Iris pigment epithelial cell (primary cell): ENCODE data around the gene ZNF839.

Experiments used
- DNase-seq: peaks from one replicate; pipeline ENCODE4 v3.0.0-alpha.2; 2011; ENCODE audit warnings: low read depth

Gene ZNF839

GRCh38 chr14:102387086-102387485 is 67.5 kb downstream of the ZNF839 start:
- no peak for DNase-seq

GRCh38 chr14:102389246-102389645 is 69.7 kb downstream of the ZNF839 start:
- no peak for DNase-seq

GRCh38 chr14:102390064-102390855 is 70.7 kb downstream of the ZNF839 start:
- peak; percentile 65 for DNase-seq
